NCI-H526 (cell line): ENCODE results near the gene MCU.
"Not testable (repeated sequence)": the region's sequence is repeated elsewhere in the genome, so short reads cannot be mapped to it uniquely, and the experiment has no call there.

ENCODE experiments used
- DNase-seq, 2 experiments: peaks; one replicate each; lab custom pipeline; 2025; lab: John Stamatoyannopoulos, UW

MCU gene

DNA sequence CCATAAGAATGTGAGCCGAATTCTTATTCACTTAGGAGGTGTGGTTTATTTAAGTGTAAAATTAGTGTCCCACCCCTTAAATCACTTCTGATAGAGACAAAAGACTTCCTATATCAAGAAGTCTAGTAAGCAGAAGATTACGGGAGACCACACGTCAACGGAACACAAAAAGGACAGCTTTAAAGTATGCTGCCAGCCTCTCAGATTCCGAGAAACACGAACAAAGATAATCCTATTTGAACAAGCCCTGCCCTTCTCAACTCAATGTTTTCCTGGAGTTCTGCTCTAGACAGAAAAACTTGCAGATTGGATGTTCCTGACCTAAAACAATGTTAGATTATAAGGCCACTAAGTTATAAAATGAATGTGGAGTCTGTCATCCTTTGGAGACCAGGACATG lies 4.9 kb upstream of the MCU start:
- DNase-seq: no peak

- DNase-seq: no peak
Measured at GRCh38 chr10:72688208-72688651, 3.7 kb upstream of the MCU start.

DNA sequence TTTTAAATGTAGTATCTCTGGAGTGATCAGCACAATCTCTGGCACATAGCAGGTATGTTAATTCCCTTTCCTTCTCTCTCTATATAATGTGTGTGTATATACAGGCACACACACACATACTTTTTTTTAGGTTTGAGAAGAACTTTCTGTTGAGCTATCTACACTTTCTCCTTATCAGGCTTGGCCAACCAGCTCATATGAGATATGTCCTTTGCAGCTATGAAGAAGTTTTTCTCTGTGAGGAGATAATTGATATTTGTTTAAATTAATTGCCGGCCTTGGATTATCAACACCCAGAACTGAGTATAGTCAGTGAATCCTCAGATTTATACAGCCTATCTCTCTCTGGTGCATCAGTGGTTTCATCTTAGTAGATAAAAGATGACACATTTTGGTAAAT lies 2.3 kb upstream of the MCU start:
- no peak for DNase-seq

DNA sequence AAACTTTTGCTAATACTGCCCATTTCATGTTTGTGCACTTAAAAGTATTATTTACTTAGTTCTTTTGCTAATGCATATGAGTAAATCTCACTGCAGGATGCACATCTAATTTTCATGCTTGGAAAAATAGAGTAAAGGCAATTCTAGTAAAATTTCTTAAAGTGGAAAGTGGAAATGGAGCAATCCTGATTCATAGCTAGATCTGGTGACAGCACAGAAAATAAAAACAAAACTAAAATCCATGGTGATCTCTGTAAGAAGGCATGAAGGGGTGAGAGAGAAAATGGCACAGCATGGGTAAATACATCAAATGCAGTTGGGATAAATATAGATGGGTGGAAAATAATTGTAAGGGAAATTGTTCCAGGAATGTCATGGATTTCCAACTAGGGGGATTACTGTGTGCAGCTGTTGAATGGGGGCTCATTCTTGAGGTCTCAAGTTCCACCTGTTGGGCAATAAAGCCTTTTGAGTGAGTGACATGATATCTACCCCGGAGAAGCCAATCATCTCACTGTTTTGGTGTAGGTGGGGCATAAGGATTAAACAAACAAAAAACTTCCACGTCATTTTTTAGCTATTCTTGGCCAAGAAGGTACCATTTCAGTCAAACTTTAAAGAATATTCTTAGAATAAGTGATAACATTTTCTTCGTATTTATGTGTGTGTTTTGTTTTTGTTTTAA lies 1.7 kb upstream of the MCU start:
- DNase-seq: no peak

GRCh38 chr10:72691470-72691862 lies 477 bp upstream of the MCU start:
- no peak for DNase-seq

DNA sequence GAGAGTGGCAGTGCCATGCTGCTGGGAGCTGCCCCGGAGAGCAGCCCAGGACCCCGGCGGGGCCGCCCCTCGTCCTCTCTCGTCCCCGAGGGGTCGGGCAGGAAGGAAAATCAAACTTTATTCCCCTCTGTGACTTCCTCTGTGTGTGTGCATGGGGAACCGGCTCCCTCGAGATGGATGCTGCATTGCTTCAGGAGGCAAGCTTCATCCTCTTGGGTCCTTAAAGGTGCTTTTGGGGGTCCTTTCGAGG lies 726 bp downstream of the MCU start:
- no peak for DNase-seq

GRCh38 chr10:72692994-72693781 lies 1.2 kb downstream of the MCU start:
- peak; percentile 2 to 61 for DNase-seq

DNA sequence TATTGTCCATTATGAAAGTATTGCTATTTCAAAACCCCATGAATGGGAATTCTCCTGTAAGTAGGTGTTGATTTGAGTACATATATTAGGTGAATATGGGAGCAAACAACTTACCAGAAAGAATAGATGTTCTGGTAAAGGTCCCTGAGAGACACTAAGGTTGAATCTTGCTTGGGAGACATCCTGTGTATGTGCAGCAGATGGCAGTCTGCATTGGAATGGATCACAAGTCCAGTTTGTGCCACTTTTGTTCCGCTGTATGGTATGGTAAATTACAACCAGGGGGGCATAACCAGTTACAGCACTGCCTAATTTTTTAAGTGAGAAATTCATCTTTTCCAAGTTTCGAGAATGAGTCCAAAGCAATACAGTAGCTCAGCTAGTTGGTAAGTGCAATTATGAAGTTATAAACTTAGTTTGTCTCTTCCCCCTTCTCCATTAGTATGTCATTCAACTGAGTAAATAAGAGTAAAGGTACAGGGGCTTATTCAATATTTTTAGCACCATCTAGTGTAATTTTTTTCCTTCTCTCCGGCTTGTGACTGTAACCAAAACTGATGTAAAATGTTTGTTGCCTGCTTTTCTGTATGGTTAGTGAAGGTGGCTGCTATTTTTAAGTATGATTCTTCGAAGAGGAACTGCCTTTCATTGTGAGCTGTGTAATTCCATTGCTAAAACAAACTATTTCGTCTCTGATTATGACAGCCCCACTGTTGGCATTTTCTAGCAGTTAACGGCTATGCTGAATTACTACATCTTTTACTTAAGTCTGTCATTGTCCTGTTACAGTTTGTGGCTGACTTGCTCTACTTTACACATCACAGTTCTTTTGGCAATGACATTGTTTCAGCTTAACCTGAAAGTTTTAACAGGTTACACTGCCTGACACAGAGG lies 2.8 kb downstream of the MCU start:
- DNase-seq: peak in 1 of 2 experiments; percentile 19

DNA sequence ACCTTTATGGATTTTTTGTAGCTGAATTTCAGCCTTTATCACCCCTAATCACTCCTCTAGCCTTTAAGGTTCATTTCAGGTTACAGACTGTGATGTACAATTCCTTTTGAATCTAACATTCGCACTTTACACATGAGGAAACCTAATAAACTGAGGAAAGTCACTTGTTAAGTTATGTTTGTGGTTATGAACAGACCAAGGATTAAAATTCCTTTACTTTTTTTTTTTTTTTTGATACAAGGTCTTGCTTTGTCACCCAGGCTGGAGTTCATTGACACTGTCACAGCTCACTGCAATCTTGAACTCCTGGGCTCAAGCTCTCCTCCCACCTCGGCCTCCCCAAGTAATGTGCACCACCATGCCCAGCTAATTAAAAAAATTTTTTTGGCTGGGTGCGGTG lies 3.6 kb downstream of the MCU start:
- DNase-seq: no peak

- no peak for DNase-seq
Measured at GRCh38 chr10:72697716-72698115, 5.8 kb downstream of the MCU start.

DNA sequence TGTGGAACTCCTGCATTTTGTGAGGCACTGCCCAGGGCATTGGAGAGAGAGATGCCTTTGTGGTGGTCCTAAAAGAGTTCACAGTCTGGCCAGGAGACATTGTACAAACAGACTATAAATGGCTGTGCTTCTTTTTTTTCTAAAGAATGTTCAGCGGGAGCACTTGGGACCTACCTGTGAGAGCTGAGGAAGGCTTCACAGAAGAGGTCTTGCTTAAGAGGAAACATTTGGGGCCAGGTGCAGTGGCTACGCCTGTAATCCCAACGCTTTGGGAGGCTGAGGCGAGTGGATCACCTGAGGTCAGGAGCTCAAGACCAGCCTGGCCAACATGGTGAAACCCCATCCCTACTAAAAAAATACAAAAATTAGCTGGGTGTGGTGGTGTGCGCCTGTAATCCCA lies 10.5 kb downstream of the MCU start:
- DNase-seq: not testable (repeated sequence)

GRCh38 chr10:72702868-72703581 lies 11.1 kb downstream of the MCU start:
- DNase-seq: no peak

GRCh38 chr10:72704117-72704516 lies 12.2 kb downstream of the MCU start:
- DNase-seq: no peak

DNA sequence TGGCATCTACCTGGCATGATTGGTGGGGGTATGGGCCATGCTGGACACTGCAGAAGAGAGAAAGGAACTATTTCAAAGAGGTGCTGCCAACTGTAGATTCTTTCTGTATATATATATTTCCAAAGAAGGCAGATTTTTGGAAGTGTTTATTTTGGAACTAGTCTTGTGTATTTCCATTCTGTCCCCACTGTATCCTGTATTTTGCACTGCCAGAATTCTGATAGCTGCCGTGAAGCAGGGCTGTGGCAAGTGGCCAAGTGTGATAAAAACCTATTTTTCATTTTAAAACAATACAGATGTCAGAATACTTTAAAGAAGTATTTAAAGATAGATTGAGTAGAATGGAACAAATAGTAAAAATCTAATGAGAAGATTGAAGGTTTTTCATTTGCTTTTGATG lies 17.1 kb downstream of the MCU start:
- DNase-seq: no peak

DNA sequence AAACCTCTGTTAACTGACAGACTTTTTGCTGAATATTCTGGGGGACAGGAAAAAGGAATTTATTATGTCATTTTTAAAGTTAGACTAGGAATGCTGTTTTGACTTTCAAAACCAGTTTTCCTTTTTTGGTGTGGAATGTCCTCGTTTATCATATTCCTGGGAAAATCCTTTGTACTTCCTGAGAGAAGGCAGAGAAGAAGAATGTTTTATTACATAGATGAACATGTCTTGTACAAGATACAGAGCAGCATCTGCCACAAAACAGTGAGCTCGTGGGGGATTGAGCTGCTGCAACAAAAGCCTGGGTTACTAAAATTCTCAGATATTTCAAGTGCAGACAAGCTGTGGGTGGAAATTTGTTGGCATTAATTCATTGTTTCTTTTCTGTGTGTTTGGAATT lies 20.2 kb downstream of the MCU start:
- DNase-seq: no peak

DNA sequence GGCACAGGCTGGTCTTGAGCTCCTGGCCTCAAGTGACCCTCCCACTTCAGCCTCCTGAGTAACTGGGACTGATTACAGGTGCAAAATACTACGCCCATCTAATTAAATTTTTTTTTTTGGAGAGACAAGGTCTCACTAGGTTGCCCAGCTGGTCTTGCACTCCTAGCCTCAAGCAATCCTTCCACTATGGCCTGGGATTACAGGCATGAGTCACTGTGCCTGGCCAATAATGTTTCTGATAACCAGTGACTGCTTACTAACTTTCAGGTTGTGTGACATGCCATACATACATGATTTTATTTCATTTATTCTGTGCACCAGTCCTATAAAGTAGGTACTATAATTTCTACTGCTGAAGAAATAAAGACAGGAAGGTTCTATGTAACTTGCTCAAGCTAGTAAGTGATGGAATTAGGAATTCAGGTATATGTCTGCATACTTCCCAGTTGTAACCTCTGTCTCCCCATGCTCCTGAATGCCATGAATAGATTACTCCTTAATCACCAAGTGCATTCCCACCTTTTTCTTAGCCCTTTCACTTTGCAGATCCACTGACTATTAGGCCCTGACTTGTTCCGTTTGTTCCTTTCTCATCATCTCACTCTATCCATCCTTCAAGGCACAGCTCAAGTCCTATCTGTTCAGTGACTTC lies 28.1 kb downstream of the MCU start:
- no peak for DNase-seq

DNA sequence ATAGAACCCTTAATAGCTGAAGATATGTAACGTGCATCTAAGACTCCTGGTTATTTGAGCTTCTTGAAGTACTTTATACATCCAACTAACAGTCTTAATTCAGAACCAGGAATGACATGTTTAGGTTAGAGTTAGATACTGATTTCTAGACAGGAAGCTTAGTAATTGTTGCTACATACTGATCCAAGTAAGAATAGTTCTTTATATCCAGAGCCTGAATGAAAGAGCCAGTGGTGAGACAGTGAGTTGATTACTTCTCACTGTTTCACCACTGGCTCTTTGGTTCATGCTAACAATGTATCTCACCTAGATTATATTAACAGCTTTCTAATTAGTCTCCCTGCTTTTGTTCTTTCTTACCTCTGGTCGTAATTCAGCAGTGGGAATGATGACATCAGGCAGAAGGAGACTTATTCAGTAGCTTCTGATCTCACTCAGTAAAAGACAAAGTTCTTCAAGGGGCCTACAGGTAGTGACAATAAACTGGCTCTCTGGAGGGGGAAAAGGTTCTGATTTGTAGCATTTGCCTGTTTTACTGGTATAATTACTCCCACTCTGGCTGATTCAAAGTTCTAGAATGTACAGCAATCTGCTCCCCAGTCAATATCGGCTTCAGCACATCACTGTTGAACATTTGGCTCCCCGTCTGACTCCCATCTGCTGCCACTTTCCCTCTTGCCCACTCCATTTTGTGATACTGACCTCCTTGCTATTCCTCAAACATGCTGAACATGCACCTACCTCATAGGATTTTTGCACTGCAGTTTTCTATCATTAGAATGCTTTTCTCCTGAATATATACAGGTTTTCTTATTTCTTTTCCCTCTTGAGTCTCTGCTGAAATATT lies 29.1 kb downstream of the MCU start:
- DNase-seq: no peak

GRCh38 chr10:72727130-72727529 lies 35.2 kb downstream of the MCU start:
- DNase-seq: no peak

- no peak for DNase-seq
Measured at GRCh38 chr10:72728462-72728861, 36.5 kb downstream of the MCU start.

DNA sequence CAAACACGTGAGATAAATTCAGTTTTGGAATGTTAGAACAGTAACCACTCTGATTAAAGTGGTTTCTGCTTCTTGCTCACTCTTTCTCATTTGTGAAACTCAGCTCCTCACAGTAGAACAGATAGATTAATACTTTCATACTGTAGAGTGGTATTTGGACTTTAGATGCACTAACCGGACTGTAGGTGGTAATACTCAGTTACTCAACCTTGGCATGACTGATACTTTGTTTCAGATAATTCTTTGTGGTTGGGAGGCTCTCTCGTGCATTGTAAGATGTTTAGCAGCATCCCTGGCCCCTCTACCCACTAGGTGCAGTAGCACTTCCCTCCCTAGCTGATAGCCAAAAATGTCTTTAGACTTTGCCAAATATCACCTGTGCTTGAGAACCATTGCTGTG lies 37.6 kb downstream of the MCU start:
- DNase-seq: no peak

- no peak for DNase-seq
Measured at GRCh38 chr10:72730479-72730878, 38.5 kb downstream of the MCU start.
